ENCODE results near the gene SS18.

- TF ChIP-seq, protein P1, sequence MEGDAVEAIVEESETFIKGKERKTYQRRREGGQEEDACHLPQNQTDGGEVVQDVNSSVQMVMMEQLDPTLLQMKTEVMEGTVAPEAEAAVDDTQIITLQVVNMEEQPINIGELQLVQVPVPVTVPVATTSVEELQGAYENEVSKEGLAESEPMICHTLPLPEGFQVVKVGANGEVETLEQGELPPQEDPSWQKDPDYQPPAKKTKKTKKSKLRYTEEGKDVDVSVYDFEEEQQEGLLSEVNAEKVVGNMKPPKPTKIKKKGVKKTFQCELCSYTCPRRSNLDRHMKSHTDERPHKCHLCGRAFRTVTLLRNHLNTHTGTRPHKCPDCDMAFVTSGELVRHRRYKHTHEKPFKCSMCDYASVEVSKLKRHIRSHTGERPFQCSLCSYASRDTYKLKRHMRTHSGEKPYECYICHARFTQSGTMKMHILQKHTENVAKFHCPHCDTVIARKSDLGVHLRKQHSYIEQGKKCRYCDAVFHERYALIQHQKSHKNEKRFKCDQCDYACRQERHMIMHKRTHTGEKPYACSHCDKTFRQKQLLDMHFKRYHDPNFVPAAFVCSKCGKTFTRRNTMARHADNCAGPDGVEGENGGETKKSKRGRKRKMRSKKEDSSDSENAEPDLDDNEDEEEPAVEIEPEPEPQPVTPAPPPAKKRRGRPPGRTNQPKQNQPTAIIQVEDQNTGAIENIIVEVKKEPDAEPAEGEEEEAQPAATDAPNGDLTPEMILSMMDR (IDR thresholded peaks at IDR 0.05; ENCODE audit: poor library complexity), result no peak
- no peak for TF ChIP-seq EZH2 (IDR thresholded peaks at IDR 0.05; ENCODE audit: borderline replicate concordance)
- no peak for TF ChIP-seq EZH2phosphoT487 (IDR thresholded peaks at IDR 0.05; ENCODE audit: low read depth, severe bottlenecking, unreplicated experiment)
Observed at GRCh38 chr18:26004832-26005231, 85.6 kb downstream of the SS18 start.

Measured in hepatocyte (in vitro differentiated cells).